A549 (cell line): ENCODE measurements around the gene METTL2B. TPM values are rescaled to one million over a fixed set of nuclear protein-coding genes. Genes with fewer than 3 reads are reported as not detected.
A peak's percentile ranks its signal among the peaks of the same experiment; 100 is the strongest.

Source experiments
- ATAC-seq, 2 experiments: fragments of 200-7000 bp in 1 of 2; fragments of >200 bp in 1 of 2; cut with Nextera tagmentation in 1 of 2; cut with Tn5 transposase in 1 of 2; 3 replicates each; pipeline versions ENCODE4 v1.8.0 to v1.9.1; 2018 to 2020; ENCODE audit warnings: mild to moderate bottlenecking in 1 of 2, moderate library complexity in 1 of 2
- CTCF ChIA-PET: fragments of 300-600 bp; sonication (Branson Sonifier 250); formaldehyde crosslinking; extraction: SDS; loops from one replicate; lab custom pipeline; 2021; ENCODE audit warnings: antibody characterized with exemption, inconsistent platforms; lab: Yijun Ruan, JAX
- POLR2A ChIA-PET: fragments of 350-600 bp; formaldehyde crosslinking; extraction: SDS; loops from one replicate; lab custom pipeline; 2021; ENCODE audit warnings: antibody characterized with exemption, inconsistent platforms; lab: Yijun Ruan, JAX
- DNase-seq, 2 experiments: peaks; one replicate each; pipeline versions ENCODE4 v3.0.0 to v3.0.0-alpha.2; 2011 to 2016; ENCODE audit warnings: low read depth in 1 of 2, low spot score in 1 of 2
- FAIRE-seq: peaks from 2 replicates; lab custom pipeline; 2011; peaks lifted over from hg19 to GRCh38; lab: Jason Lieb, UNC
- H3K27ac ChIP-seq, 2 experiments: fragments of >200 bp; sonication (Bioruptor Twin); formaldehyde crosslinking; 3 replicates each; pipeline ENCODE4 v1.5.1; 2016 to 2017
- H3K4me1 ChIP-seq: fragments of >200 bp; sonication (Bioruptor Twin); formaldehyde crosslinking; 3 replicates; pipeline ENCODE4 v1.6.1; 2016
- H3K4me2 ChIP-seq: fragments of >200 bp; sonication (Bioruptor Twin); formaldehyde crosslinking; 3 replicates; pipeline ENCODE4 v1.6.1; 2016
- H3K4me3 ChIP-seq: fragments of >200 bp; sonication (Bioruptor Twin); formaldehyde crosslinking; 3 replicates; pipeline ENCODE4 v1.5.1; 2016
- H3K9me3 ChIP-seq: fragments of >200 bp; sonication (Bioruptor Twin); formaldehyde crosslinking; 3 replicates; pipeline ENCODE4 v1.6.1; 2016
- BCL3 ChIP-seq: fragments of >200 bp; sonication (Bioruptor Twin); formaldehyde crosslinking; IDR thresholded peaks from 3 replicates; pipeline ENCODE4 v1.6.1; 2016
- CHD2 ChIP-seq: fragments of 150-350 bp; IDR thresholded peaks from 2 replicates; pipeline ENCODE4 v1.6.1; 2014; ENCODE audit warnings: low read length; ENCODE audit not compliant: partially characterized antibody
- CHD4 ChIP-seq: fragments of 200-600 bp; sonication (generic); IDR thresholded peaks from 2 replicates; pipeline ENCODE4 v1.6.1; 2016; ENCODE audit warnings: antibody characterized with exemption, mild to moderate bottlenecking, borderline replicate concordance
- EHMT2 ChIP-seq: fragments of 200-600 bp; sonication (generic); IDR thresholded peaks from 2 replicates; pipeline ENCODE4 v1.6.1; 2016; ENCODE audit warnings: antibody characterized with exemption, low read depth, mild to moderate bottlenecking, moderate library complexity
- FOSL2 ChIP-seq, 2 experiments: fragments of 450-650 bp in 1 of 2; fragments of >200 bp in 1 of 2; sonication (Bioruptor Twin) in 1 of 2; formaldehyde crosslinking; IDR thresholded peaks; 2 replicates each; pipeline versions ENCODE4 v1.5.0 to v1.6.1; 2016 to 2020; ENCODE audit warnings: mild to moderate bottlenecking in 1 of 2, moderate library complexity in 1 of 2
- HDAC2 ChIP-seq: fragments of 200-600 bp; sonication (generic); IDR thresholded peaks from 2 replicates; pipeline ENCODE4 v1.6.1; 2016
- HOXA7 ChIP-seq: fragments of 250-450 bp; sonication (Bioruptor Pico); IDR thresholded peaks from 2 replicates; pipeline ENCODE4 v1.5.0; 2020; ENCODE audit warnings: mild to moderate bottlenecking, moderate library complexity
- HOXB13 ChIP-seq: fragments of 250-450 bp; sonication (Bioruptor Pico); IDR thresholded peaks from 2 replicates; pipeline ENCODE4 v1.5.0; 2020; ENCODE audit warnings: low read depth, mild to moderate bottlenecking, moderate library complexity
- HOXB5 ChIP-seq: fragments of 250-450 bp; sonication (Bioruptor Pico); IDR thresholded peaks from 2 replicates; pipeline ENCODE4 v1.5.0; 2020; ENCODE audit warnings: mild to moderate bottlenecking, moderate library complexity
- JUN ChIP-seq, 2 experiments: fragments of >200 bp; sonication (Bioruptor Twin); formaldehyde crosslinking; IDR thresholded peaks; 2 replicates in 1 of 2; 3 replicates in 1 of 2; pipeline ENCODE4 v1.6.1; 2016 to 2017
- JUNB ChIP-seq: fragments of >200 bp; sonication (Bioruptor Twin); formaldehyde crosslinking; IDR thresholded peaks from 2 replicates; pipeline ENCODE4 v1.6.1; 2016
- KDM1A ChIP-seq: fragments of 200-600 bp; sonication (generic); IDR thresholded peaks from 2 replicates; pipeline ENCODE4 v1.6.1; 2016; ENCODE audit warnings: low read depth, mild to moderate bottlenecking
- MAX ChIP-seq: IDR thresholded peaks from 2 replicates; pipeline ENCODE4 v1.6.1; 2012
- MAZ ChIP-seq: fragments of 150-350 bp; IDR thresholded peaks from 2 replicates; pipeline ENCODE4 v1.6.1; 2014; ENCODE audit warnings: antibody characterized with exemption, low read depth, low read length, borderline replicate concordance
- MYC ChIP-seq: IDR thresholded peaks from 2 replicates; pipeline ENCODE4 v1.6.1; 2012; ENCODE audit warnings: mild to moderate bottlenecking, inconsistent platforms, low read length, improper control_type of control experiment, borderline replicate concordance
- PHF8 ChIP-seq: fragments of 200-600 bp; sonication (generic); IDR thresholded peaks from 2 replicates; pipeline ENCODE4 v1.6.1; 2016; ENCODE audit warnings: low read depth, mild to moderate bottlenecking, antibody characterized with exemption, moderate library complexity, borderline replicate concordance
- POLR2A ChIP-seq: IDR thresholded peaks from 2 replicates; pipeline ENCODE4 v1.6.1; 2012; ENCODE audit warnings: mild to moderate bottlenecking, low read length
- RARB ChIP-seq: fragments of 250-450 bp; sonication (Bioruptor Pico); IDR thresholded peaks from 2 replicates; pipeline ENCODE4 v1.8.0; 2021; ENCODE audit warnings: mild to moderate bottlenecking, moderate library complexity
- RCOR1 ChIP-seq: fragments of 150-350 bp; IDR thresholded peaks from 2 replicates; pipeline ENCODE4 v1.6.1; 2014; ENCODE audit warnings: antibody characterized with exemption, low read length, low read depth
- TFCP2L1 ChIP-seq: fragments of 250-450 bp; sonication (Bioruptor Pico); IDR thresholded peaks from 2 replicates; pipeline ENCODE4 v1.5.0; 2021; ENCODE audit warnings: mild to moderate bottlenecking
- ZNF302 ChIP-seq: fragments of 250-450 bp; sonication (Bioruptor Pico); IDR thresholded peaks from 2 replicates; pipeline ENCODE4 v1.9.0; 2021; ENCODE audit warnings: inconsistent platforms, mild to moderate bottlenecking, moderate library complexity
- WGBS: methylation state at CpG from one replicate; pipeline ENCODE4 v1.1.6; 2017; ENCODE audit errors: missing lambda C conversion rate; 5-methylcytosine and 5-hydroxymethylcytosine counted together
- polyA plus RNA-seq, 4 experiments: library from polyadenylated mRNA; depleted of rRNA in 3 of 4; stranded (reverse); fragments of >200 nt; fragmentation: RNase III in 1 of 4; extraction: RNeasy Plus Mini Kit Qiagen cat#74134 plus additional on column Dnase treatment in 1 of 4; gene quantifications; 2 replicates in 3 of 4; 3 replicates in 1 of 4; pipeline ENCODE4 v1.2.3, GENCODE V29; 2011 to 2017

Gene METTL2B
- polyA plus RNA-seq, 2 of the 4 experiments (the other 2 are of a cell fraction): 25.9 to 49.1 TPM

- TF ChIP-seq HOXA7 (CRISPR knock-in tag): no peak
- TF ChIP-seq KDM1A: peak; percentile 60; the same call in 1 of the 2 replicates
- ATAC-seq (no peak), FAIRE-seq (no peak), DNase-seq (no peak)
- H3K27ac ChIP-seq: peak overlapping the region; percentile 43 to 87; a peak in 5 of 6 replicates
- POLR2A ChIA-PET: no interaction called here
- WGBS: 93% methylated on average over 8 of the region's 8 CpGs
- H3K4me3 ChIP-seq: no peak overlapping the region
- H3K9me3 ChIP-seq: no peaks in the 10 kb centered on the region
- H3K4me1 ChIP-seq: peaks cover 49% of the 10 kb centered on the region
- H3K4me2 ChIP-seq: no peak overlapping the region
- CTCF ChIA-PET: interaction anchor here (0.7 to 16.4 kb wide), 7 partner anchors 11 to 422 kb away, joined by 3 to 345 read pairs (median 3); partner anchors contain the start of gene HILPDA
Observed at GRCh38 chr7:128437426-128438332, 38.9 kb upstream of the METTL2B start.

- Histone ChIP-seq H3K4me1 (peaks cover 25% of the 10 kb centered on the region), H3K9me3 (no peaks in the 10 kb centered on the region), H3K27ac (peak overlapping the region; percentile 43 to 63; a peak in 4 of 6 replicates), H3K4me3 (no peak overlapping the region), H3K4me2 (peak overlapping the region; percentile 17)
- no peak for DNase-seq
- POLR2A ChIA-PET: no interaction called here
- CTCF ChIA-PET: interaction anchor here (0.9 to 5.8 kb wide), 5 partner anchors 12 to 441 kb away, joined by 3 to 79 read pairs (median 16); partner anchors contain the start of gene HILPDA
- WGBS: 42% methylated on average over 3 of the region's 3 CpGs
- no peak for ATAC-seq
- TF ChIP-seq HOXB5 (CRISPR knock-in tag) (no peak), EHMT2 (no peak), RCOR1 (no peak), BCL3 (no peak), PHF8 (no peak), KDM1A (no peak), JUNB (no peak), MAX (no peak)
- FAIRE-seq: no peak
Observed at GRCh38 chr7:128442356-128442755, 34.2 kb upstream of the METTL2B start.

- CTCF ChIA-PET: interaction anchor here (0.8 to 5.8 kb wide), 11 partner anchors 9 to 439 kb away, joined by 3 to 79 read pairs (median 4); partner anchors contain the start of gene METTL2B
- TF ChIP-seq JUNB (no peak), TFCP2L1 (CRISPR knock-in tag) (no peak), RARB (CRISPR knock-in tag) (no peak), JUN (IDR thresholded peaks at IDR 0.05) (no peak), POLR2A (no peak), CHD2 (no peak), MAX (no peak), ZNF302 (CRISPR knock-in tag) (no peak), CHD4 (no peak), HDAC2 (no peak), BCL3 (no peak), MYC (no peak), FOSL2 (IDR thresholded peaks at IDR 0.05) (no peak), FOSL2 (CRISPR knock-in tag; IDR thresholded peaks at IDR 0.05) (no peak), HOXB13 (CRISPR knock-in tag) (no peak), MAZ (no peak)
- TF ChIP-seq, all 56 proteins: peak for 0
- Histone ChIP-seq H3K27ac (peak overlapping the region; percentile 51 to 52), H3K4me3 (no peak overlapping the region), H3K9me3 (no peaks in the 10 kb centered on the region), H3K4me1 (peaks cover 25% of the 10 kb centered on the region), H3K4me2 (no peak overlapping the region)
- POLR2A ChIA-PET: no interaction called here
- DNase-seq: no peak
- ATAC-seq: peak; percentile 23 to 51; a peak in 3 of 6 replicates
- FAIRE-seq: no peak
- 77% methylated on average over 7 of the region's 7 CpGs for WGBS
Observed at GRCh38 chr7:128443831-128444600, 32.5 kb upstream of the METTL2B start.
